HG03097 (cell line): ENCODE measurements around the gene NEDD9.

Experiments used
- ATAC-seq: cut with Tn5 transposase; IDR thresholded peaks from one replicate; pipeline ENCODE4 v1.9.1; 2021; ENCODE audit not compliant: unreplicated experiment, low FRiP score

The NEDD9 gene

GRCh38 chr6:11232193-11232769, at the start of gene NEDD9:
NEDD9 (minus strand) TSS chr6:11232668; CDS start chr6:11232515, 153 bp downstream.
- peak; percentile 91 for ATAC-seq

- no peak for ATAC-seq
These were observed 49.8 kb upstream of the NEDD9 start for GRCh38 chr6:11282245-11282644.

- ATAC-seq = no peak
These were observed 47.9 kb upstream of the NEDD9 start for GRCh38 chr6:11280394-11280793.

- ATAC-seq = no peak
These were observed 46.8 kb upstream of the NEDD9 start for GRCh38 chr6:11279284-11279689.

- ATAC-seq = no peak
These were observed 45.7 kb upstream of the NEDD9 start for GRCh38 chr6:11278207-11278559.

GRCh38 chr6:11277275-11278206, 45.1 kb upstream of the NEDD9 start:
- ATAC-seq = no peak

- no peak for ATAC-seq
These were observed 44.4 kb upstream of the NEDD9 start for GRCh38 chr6:11276911-11277274.

GRCh38 chr6:11276228-11276627, 43.8 kb upstream of the NEDD9 start:
- no peak for ATAC-seq

- peak; percentile 89 for ATAC-seq
These were observed 43.1 kb upstream of the NEDD9 start for GRCh38 chr6:11275598-11275997.

- ATAC-seq = no peak
These were observed 41.1 kb upstream of the NEDD9 start for GRCh38 chr6:11273406-11274065.

GRCh38 chr6:11272491-11273192, 40.2 kb upstream of the NEDD9 start:
- no peak for ATAC-seq

GRCh38 chr6:11271228-11272020, 39.0 kb upstream of the NEDD9 start:
- no peak for ATAC-seq

- ATAC-seq = no peak
These were observed 37.9 kb upstream of the NEDD9 start for GRCh38 chr6:11270030-11271027.

- ATAC-seq = no peak
These were observed 36.5 kb upstream of the NEDD9 start for GRCh38 chr6:11268978-11269377.

GRCh38 chr6:11266926-11267325, 34.5 kb upstream of the NEDD9 start:
- ATAC-seq = no peak

- no peak for ATAC-seq
These were observed 33.5 kb upstream of the NEDD9 start for GRCh38 chr6:11265932-11266331.

- no peak for ATAC-seq
These were observed 31.6 kb upstream of the NEDD9 start for GRCh38 chr6:11264100-11264499.

- ATAC-seq = no peak
These were observed 30.9 kb upstream of the NEDD9 start for GRCh38 chr6:11263291-11263775.

- ATAC-seq = no peak
These were observed 29.8 kb upstream of the NEDD9 start for GRCh38 chr6:11262242-11262641.
